ENCODE results near the gene MAML3.

DNA sequence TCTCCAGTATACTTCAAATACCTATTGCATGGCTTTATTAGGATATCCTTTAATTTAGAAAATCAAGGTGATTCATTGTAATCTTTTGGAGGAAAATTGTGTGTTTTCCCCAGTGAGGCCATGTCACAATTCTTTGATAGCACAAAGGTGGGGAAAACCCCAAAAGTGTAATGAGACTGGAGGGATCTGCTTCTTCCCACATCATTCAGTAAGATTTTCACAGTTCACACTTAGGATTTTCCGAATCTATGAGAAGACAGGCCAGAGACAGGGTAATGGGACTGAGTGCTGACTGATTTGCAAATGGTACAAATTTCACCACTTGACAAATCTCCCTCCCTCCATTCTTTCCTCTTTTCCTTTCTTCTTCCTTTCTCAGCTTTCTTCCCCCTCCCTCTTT, 307.2 kb downstream of the MAML3 start:
- TF ChIP-seq POLR2A (IDR thresholded peaks at IDR 0.05): no peak
- TF ChIP-seq, protein P1, sequence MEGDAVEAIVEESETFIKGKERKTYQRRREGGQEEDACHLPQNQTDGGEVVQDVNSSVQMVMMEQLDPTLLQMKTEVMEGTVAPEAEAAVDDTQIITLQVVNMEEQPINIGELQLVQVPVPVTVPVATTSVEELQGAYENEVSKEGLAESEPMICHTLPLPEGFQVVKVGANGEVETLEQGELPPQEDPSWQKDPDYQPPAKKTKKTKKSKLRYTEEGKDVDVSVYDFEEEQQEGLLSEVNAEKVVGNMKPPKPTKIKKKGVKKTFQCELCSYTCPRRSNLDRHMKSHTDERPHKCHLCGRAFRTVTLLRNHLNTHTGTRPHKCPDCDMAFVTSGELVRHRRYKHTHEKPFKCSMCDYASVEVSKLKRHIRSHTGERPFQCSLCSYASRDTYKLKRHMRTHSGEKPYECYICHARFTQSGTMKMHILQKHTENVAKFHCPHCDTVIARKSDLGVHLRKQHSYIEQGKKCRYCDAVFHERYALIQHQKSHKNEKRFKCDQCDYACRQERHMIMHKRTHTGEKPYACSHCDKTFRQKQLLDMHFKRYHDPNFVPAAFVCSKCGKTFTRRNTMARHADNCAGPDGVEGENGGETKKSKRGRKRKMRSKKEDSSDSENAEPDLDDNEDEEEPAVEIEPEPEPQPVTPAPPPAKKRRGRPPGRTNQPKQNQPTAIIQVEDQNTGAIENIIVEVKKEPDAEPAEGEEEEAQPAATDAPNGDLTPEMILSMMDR (IDR thresholded peaks at IDR 0.05): no peak

Measured in uterus (tissue), 2 donors.